GM21381 (cell line): ENCODE results near the gene CELA3B.
"Not testable (repeated sequence)": the region's sequence is repeated elsewhere in the genome, so short reads cannot be mapped to it uniquely, and the experiment has no call there.

Source experiments
- ATAC-seq: cut with Tn5 transposase; IDR thresholded peaks from one replicate; pipeline ENCODE4 v1.9.1; 2021; ENCODE audit warnings: mild to moderate bottlenecking, moderate library complexity; ENCODE audit not compliant: unreplicated experiment

The CELA3B gene

DNA sequence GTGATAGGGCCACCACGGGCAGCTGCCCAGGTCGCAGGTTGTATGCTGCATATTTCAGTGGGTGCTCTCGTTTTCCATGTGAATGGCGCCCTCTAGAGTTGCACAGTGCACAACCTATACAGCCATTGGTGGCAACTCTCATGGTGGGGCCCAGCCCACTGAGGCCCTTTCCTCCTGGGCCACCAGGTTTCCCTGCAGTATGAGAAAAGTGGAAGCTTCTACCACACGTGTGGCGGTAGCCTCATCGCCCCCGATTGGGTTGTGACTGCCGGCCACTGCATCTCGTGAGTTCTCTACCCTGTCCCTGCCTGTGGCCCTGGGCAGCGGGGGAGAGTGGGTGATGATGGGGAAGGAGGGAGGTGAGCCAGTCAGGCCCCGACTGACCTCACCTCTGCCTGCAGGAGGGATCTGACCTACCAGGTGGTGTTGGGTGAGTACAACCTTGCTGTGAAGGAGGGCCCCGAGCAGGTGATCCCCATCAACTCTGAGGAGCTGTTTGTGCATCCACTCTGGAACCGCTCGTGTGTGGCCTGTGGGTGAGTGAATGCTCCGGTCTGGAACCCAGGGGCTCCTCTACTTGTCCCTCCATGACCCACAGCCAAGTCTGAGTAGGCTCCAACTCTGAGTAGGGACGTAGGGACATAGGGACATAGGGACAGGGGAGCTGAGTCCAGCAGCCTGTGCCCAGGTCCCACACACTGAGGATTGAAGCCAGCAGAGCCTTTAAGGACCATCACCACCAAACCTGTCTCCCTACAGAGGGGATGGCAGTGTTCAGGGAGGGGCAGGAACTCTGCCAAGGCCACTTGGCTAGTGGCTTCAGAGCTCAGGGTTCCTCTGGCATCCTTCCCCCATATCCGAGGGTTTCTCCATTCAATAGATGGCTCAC is 28.7 kb downstream of the CELA3B start:
- not testable (repeated sequence) for ATAC-seq

DNA sequence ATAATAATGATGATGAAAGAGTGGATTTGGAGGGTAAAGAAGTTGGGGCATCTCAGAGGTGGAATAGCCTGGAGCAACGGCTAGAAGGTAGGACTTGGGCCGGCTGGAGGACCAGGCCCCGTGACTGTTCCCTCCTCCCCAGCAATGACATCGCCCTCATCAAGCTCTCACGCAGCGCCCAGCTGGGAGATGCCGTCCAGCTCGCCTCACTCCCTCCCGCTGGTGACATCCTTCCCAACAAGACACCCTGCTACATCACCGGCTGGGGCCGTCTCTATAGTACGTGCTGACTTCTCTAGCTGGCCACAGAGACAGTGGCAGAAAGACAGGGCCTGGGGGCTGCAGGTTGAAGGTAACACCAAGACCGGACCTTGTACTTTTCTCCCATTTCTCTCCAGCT is 29.9 kb downstream of the CELA3B start:
- ATAC-seq, result not testable (repeated sequence)

DNA sequence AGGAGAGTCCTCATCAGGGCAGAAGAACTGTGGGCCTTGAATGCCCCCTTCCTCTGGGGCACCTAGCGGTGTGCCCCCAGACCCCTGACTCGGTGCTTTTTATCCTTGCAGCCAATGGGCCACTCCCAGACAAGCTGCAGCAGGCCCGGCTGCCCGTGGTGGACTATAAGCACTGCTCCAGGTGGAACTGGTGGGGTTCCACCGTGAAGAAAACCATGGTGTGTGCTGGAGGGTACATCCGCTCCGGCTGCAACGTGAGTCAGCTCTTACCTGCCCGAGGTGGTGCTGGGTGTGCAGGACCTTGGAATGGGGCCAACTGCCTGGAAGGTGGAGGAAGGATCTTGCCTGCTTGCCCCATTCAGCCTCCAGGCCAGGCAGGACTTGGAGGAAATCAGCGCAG is 30.4 kb downstream of the CELA3B start:
- ATAC-seq, result not testable (repeated sequence)

DNA sequence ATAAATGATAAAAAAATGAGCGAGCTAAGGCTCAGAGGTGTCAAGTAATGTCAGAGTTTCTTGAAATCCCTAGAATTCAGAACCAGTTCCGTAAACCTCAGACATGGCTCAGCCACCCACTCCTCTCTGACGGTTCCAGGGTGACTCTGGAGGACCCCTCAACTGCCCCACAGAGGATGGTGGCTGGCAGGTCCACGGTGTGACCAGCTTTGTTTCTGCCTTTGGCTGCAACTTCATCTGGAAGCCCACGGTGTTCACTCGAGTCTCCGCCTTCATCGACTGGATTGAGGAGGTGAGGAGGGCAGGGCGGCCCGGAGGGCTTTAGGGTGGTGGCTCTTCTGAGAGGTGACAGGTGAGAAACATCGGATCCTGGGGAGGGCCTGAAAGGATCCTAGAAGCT is 32.7 kb downstream of the CELA3B start:
- ATAC-seq, result not testable (repeated sequence)

- ATAC-seq, result not testable (repeated sequence)
Observed at GRCh38 chr1:22012752-22013151, 35.9 kb downstream of the CELA3B start.

GRCh38 chr1:22014575-22015206 is 37.9 kb downstream of the CELA3B start:
- ATAC-seq, result not testable (repeated sequence)

- ATAC-seq, result peak; percentile 70
Observed at GRCh38 chr1:22018583-22019559, 42.0 kb downstream of the CELA3B start.

- ATAC-seq, result no peak
Observed at GRCh38 chr1:22021061-22021460, 44.2 kb downstream of the CELA3B start.

DNA sequence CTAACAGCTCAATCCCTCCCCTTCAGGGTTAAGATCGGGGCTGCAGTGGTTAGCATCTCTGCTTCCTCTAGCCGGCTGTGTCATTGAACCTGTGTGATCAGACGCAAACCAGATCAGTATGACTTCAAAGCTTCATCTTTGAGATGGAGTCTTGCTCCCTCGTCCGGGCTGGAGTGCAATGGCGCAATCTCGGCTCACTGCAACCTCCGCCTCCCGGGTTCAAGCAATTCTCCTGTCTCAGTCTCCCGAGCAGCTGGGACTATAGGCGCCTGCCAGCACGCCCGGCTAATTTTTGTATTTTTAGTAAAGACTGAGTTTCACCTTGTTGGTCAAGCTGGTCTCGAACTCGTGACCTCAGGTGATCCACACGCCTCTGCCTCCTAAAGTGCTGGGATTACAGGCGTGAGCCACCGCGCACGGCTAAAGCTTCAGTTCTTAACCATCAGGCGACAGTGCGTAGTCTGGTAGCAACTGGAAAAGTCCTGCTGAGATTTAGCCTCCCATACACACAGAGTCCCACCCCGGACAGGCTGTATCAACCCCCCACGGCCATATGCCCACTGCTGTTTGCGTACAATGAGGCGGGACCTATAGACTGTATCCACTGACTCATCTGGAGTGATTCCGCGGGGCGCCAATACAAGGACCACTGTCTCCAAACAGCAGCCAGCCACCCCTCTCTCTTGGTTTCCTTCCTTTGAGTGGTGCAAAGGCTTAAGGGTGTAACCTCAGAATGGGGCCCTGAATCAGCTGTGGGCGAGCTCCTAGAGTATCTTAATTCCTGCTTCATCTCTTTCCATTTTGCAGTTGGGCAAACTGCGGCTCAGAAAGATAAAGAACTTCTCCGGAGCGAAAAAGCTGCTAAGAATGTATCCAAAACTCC is 47.9 kb downstream of the CELA3B start:
- peak; percentile 36 for ATAC-seq

GRCh38 chr1:22025368-22026155 is 48.7 kb downstream of the CELA3B start:
- peak; percentile 62 for ATAC-seq

DNA sequence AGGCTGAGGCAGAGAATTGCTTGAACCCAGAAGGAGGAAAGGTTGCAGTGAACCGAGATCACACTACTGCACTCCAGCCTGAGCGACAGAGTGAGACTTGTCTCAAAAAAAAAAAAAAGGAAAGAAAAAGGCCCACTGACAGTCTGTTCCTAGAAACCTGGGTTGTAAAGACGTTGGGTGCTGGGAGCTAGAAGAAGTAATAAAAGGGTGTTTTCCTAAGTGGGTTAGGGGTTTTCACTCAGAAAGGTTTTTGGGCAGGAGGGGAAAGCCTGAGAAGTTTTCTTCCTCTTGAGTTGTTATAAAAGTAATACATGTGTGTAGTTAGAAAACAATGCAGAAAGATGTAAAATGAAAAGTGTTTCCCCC is 50.1 kb downstream of the CELA3B start:
- no peak for ATAC-seq

GRCh38 chr1:22030057-22030456 is 53.2 kb downstream of the CELA3B start:
- no peak for ATAC-seq

DNA sequence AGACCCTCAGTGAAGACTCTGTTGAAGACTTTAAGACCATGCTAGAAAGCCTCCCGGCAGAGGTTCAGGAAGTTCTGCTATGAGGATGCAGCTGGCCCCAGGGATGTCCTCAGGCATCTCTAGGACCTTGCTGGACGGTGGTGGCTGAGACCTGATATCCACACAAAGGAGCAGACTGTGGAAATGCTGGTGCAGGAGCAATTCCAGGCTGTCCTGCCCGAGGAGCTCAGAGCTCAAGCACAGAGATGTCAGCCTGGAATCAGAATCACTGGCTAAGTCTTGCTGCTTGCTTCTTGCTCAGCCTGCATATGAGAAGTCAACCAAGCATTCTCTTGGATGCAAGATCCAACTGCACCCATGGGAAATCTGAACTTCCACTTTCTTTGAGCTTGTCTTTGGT is 53.7 kb downstream of the CELA3B start:
- ATAC-seq, result no peak

- no peak for ATAC-seq
Observed at GRCh38 chr1:22031214-22031962, 54.6 kb downstream of the CELA3B start.

GRCh38 chr1:22034834-22035233 is 58.0 kb downstream of the CELA3B start:
- not testable (repeated sequence) for ATAC-seq

GRCh38 chr1:22037520-22037919 is 60.7 kb downstream of the CELA3B start:
- ATAC-seq, result no peak

- ATAC-seq, result no peak
Observed at GRCh38 chr1:22038036-22038435, 61.2 kb downstream of the CELA3B start.
